Lower leg skin (tissue), 3 donors: ENCODE results near the gene LCN12.

ENCODE experiments used
- POLR2A ChIP-seq, 2 donors: fragments of 450-650 bp; IDR thresholded peaks; one replicate each; pipeline ENCODE4 v1.6.1; 2016 to 2017; ENCODE audit warnings: antibody characterized with exemption in 2 of 2, mild to moderate bottlenecking in 1 of 2, moderate library complexity in 1 of 2
- TF ChIP-seq, protein P1 (sequence below), 3 donors: fragments of 450-650 bp; IDR thresholded peaks; one replicate each; pipeline ENCODE4 v1.5.1; 2016; ENCODE audit warnings: antibody characterized with exemption in 3 of 3, mild to moderate bottlenecking in 3 of 3, moderate library complexity in 2 of 3

DNA sequence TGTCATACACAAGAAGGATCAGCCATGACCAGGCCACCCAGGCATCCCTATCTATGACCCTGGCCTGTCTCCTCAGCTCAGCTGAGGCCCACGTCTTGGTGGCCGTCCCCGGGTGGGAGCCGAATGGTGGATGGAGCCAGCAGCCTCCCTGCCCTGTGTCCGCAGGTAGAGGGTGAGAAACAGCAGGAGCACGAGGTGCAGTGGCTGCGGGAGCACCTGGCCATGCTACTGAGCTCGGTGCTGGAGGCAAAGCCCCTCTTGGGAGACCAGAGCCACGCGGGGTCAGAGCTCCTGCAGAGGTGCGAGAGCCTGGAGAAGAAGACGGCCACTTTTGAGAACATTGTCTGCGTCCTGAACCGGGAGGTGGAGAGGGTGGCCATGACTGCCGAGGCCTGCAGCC lies 32.0 kb upstream of the LCN12 start:
- TF ChIP-seq, protein P1, sequence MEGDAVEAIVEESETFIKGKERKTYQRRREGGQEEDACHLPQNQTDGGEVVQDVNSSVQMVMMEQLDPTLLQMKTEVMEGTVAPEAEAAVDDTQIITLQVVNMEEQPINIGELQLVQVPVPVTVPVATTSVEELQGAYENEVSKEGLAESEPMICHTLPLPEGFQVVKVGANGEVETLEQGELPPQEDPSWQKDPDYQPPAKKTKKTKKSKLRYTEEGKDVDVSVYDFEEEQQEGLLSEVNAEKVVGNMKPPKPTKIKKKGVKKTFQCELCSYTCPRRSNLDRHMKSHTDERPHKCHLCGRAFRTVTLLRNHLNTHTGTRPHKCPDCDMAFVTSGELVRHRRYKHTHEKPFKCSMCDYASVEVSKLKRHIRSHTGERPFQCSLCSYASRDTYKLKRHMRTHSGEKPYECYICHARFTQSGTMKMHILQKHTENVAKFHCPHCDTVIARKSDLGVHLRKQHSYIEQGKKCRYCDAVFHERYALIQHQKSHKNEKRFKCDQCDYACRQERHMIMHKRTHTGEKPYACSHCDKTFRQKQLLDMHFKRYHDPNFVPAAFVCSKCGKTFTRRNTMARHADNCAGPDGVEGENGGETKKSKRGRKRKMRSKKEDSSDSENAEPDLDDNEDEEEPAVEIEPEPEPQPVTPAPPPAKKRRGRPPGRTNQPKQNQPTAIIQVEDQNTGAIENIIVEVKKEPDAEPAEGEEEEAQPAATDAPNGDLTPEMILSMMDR (IDR thresholded peaks at IDR 0.05) = no peak
- TF ChIP-seq POLR2A (IDR thresholded peaks at IDR 0.05) = no peak
